Heart left ventricle (tissue), 16 donors: Measurements from ENCODE around the gene RBM34. TPM values are rescaled to one million over a fixed set of nuclear protein-coding genes. Genes with fewer than 3 reads are reported as not detected.
A peak's percentile ranks its signal among the peaks of the same experiment; 100 is the strongest.
"Not testable (repeated sequence)": the region's sequence is repeated elsewhere in the genome, so short reads cannot be mapped to it uniquely, and the experiment has no call there.

ENCODE experiments used
- ATAC-seq, 4 donors: fragments of 200-7000 bp; cut with Tn5 transposase; one replicate each; pipeline ENCODE4 v1.9.1; 2020 to 2022; ENCODE audit warnings: moderate library complexity in 4 of 4, mild to moderate bottlenecking in 3 of 4, moderate number of reproducible peaks in 1 of 4
- DNase-seq, 5 donors: peaks; one replicate each; pipeline ENCODE4 v3.0.0-alpha.2; 2020
- H3K27ac ChIP-seq, 12 donors: fragments of 200-600 bp; sonication (generic) in 4 of 12; one replicate each; pipeline versions ENCODE4 v1.5.0 to v1.8.0; 2016 to 2022; ENCODE audit warnings: mild to moderate bottlenecking in 2 of 12
- H3K27me3 ChIP-seq, 9 donors: fragments of 200-600 bp; sonication (generic) in 2 of 9; one replicate each; pipeline versions ENCODE4 v1.5.1 to v1.8.0; 2016 to 2022; ENCODE audit warnings: mild to moderate bottlenecking in 3 of 9
- H3K36me3 ChIP-seq, 9 donors: fragments of 200-600 bp; sonication (generic) in 2 of 9; one replicate each; pipeline versions ENCODE4 v1.5.0 to v1.8.0; 2018 to 2022; ENCODE audit warnings: mild to moderate bottlenecking in 2 of 9
- H3K4me1 ChIP-seq, 12 donors: fragments of 200-600 bp; sonication (generic) in 4 of 12; one replicate each; pipeline versions ENCODE4 v1.5.0 to v1.8.0; 2016 to 2022; ENCODE audit warnings: mild to moderate bottlenecking in 3 of 12
- H3K4me3 ChIP-seq, 12 donors: fragments of 200-600 bp; sonication (generic) in 4 of 12; one replicate each; pipeline versions ENCODE4 v1.5.0 to v1.8.0; 2017 to 2022; ENCODE audit warnings: mild to moderate bottlenecking in 9 of 12, moderate library complexity in 4 of 12
- H3K9me3 ChIP-seq, 12 donors: fragments of 200-600 bp; sonication (generic) in 4 of 12; one replicate each; pipeline versions ENCODE4 v1.5.0 to v1.8.0; 2016 to 2022; ENCODE audit warnings: mild to moderate bottlenecking in 1 of 12
- POLR2A ChIP-seq, 2 donors: fragments of 450-650 bp; IDR thresholded peaks; one replicate each; pipeline ENCODE4 v1.6.1; 2017; ENCODE audit warnings: antibody characterized with exemption in 2 of 2, mild to moderate bottlenecking in 2 of 2, moderate library complexity in 2 of 2
- WGBS, 4 donors: extraction: QIAGEN DNeasy Blood & Tissue Kit in 2 of 4; methylation state at CpG; one replicate each; pipeline versions ENCODE4 v1.1.5 to v1.1.7; 2013 to 2018; 5-methylcytosine and 5-hydroxymethylcytosine counted together
- intact Hi-C, 10 donors: fragments of 100-400 bp; cut with DNase I; formaldehyde crosslinking; loops; one replicate each; pipeline versions ENCODE4 v1.11.1 to v1.14.2; 2022
- polyA plus RNA-seq, 2 donors: library from polyadenylated mRNA; stranded (reverse); fragments of 200-250 nt; gene quantifications; one replicate each; pipeline ENCODE4 v1.2.3, GENCODE V29; 2013
- total RNA-seq, 9 donors: library from RNA; depleted of rRNA in 2 of 9; stranded (reverse); fragments of >200 nt in 2 of 9; fragmentation: NEBNext Ultra II Directional in 3 of 9; extraction: Animal tissue kit (Norgen Biotek cat#: 25700) in 3 of 9; gene quantifications; one replicate each; pipeline versions ENCODE4 v1.1.0 to v1.2.4, GENCODE V29; 2016 to 2023
- TF ChIP-seq, protein P1 (sequence below), 12 donors: fragments of 200-600 bp; sonication (generic) in 4 of 12; IDR thresholded peaks; one replicate each; pipeline versions ENCODE4 v1.5.0 to v1.8.0; 2018 to 2022; ENCODE audit warnings: antibody characterized with exemption in 12 of 12, mild to moderate bottlenecking in 5 of 12
- donor health status: ischemic (EF 13 %, LVEDD 7.1; RV severe dilation, severe dysfunction).
- donor health status: healthy with polysubstance abuse.
- donor health status: DM: no; HTN: yes; CAD: no.
- donor health status: DM: no; HTN: no; CAD: no.
- donor health status: ischemic (EF 25% LVEDD 6.9; RV normal size, moderate dysfunction).
- donor health status: ischemic (EF 25% LVEDD 5.7; RV mildly dilated, moderate dysfunction).
- donor health status: healthy.
- donor health status: DM: yes; HTN: yes; CAD: no.
- donor health status: ischemic (EF 35%, LVEDD 5.7; RV mildly dilated, moderate dysfunction).
- donor health status: nonischemic (EF 11% LVEDD 7.7; RV severe dilation, severe dysfunction).
- donor health status: DM: yes; HTN: yes; CAD: no.
- donor health status: PGD.
- donor health status: ischemic (EF 29% LVEDD 5.4; RV normal size, mild dysfunction).
- donor health status: nonischemic (EF 23%, LVEDD 6.1; RV moderate dilation, normal function).

Gene RBM34
- total and polyA plus RNA-seq, 11 donors: 34.2 to 97.8 (median 49.6) TPM

DNA sequence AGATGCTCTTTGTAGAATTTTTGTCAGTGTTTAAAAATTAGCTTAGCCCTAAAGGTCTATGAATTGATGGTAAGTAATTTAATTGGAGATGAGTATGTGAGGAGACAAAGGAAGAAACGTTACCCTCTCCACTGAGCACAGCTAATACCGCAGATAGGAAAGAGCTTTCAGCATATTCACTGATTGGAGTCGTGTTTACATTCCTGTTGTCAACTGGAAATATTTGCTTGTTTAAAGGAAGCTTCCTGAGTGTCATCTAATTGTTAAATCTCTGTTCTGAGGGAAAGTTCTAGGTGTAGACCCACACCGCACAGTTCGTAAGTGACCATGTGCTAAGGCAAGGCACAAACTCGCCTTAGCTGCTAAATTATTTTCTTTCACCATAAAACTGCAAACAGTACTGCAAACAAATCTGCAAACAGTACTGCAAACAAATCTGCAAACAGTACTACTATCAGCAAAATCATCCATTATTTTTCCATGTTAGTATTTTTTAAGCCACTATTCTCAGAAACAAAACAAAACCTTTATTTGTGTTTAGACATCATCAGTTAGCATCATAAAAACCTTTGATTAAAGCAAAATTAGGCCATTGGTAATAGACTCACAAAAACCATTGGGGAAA is 65.0 kb downstream of the RBM34 start:
- intact Hi-C loops: loop anchor here in 1 of 10 donors (2.0 kb wide), 1 partner anchor 609 kb away; no protein-coding TSS in a partner anchor
- DNase-seq: no peak
- no peaks in the 10 kb centered on the region for H3K27me3 ChIP-seq
- ATAC-seq: no peak
- H3K36me3 ChIP-seq: no peaks in the 10 kb centered on the region
- no peak overlapping the region for H3K27ac ChIP-seq
- peaks cover 0 to 14% (median 9%) of the 10 kb centered on the region in 12 donors for H3K4me1 ChIP-seq
- no peaks in the 10 kb centered on the region for H3K9me3 ChIP-seq
- H3K4me3 ChIP-seq: no peak overlapping the region
- TF ChIP-seq POLR2A (IDR thresholded peaks at IDR 0.05): no peak
- TF ChIP-seq, protein P1, sequence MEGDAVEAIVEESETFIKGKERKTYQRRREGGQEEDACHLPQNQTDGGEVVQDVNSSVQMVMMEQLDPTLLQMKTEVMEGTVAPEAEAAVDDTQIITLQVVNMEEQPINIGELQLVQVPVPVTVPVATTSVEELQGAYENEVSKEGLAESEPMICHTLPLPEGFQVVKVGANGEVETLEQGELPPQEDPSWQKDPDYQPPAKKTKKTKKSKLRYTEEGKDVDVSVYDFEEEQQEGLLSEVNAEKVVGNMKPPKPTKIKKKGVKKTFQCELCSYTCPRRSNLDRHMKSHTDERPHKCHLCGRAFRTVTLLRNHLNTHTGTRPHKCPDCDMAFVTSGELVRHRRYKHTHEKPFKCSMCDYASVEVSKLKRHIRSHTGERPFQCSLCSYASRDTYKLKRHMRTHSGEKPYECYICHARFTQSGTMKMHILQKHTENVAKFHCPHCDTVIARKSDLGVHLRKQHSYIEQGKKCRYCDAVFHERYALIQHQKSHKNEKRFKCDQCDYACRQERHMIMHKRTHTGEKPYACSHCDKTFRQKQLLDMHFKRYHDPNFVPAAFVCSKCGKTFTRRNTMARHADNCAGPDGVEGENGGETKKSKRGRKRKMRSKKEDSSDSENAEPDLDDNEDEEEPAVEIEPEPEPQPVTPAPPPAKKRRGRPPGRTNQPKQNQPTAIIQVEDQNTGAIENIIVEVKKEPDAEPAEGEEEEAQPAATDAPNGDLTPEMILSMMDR (IDR thresholded peaks at IDR 0.05): no peak
- 77 to 86% (median 81%) methylated on average over 6 of the region's 6 CpGs for WGBS, 4 donors

DNA sequence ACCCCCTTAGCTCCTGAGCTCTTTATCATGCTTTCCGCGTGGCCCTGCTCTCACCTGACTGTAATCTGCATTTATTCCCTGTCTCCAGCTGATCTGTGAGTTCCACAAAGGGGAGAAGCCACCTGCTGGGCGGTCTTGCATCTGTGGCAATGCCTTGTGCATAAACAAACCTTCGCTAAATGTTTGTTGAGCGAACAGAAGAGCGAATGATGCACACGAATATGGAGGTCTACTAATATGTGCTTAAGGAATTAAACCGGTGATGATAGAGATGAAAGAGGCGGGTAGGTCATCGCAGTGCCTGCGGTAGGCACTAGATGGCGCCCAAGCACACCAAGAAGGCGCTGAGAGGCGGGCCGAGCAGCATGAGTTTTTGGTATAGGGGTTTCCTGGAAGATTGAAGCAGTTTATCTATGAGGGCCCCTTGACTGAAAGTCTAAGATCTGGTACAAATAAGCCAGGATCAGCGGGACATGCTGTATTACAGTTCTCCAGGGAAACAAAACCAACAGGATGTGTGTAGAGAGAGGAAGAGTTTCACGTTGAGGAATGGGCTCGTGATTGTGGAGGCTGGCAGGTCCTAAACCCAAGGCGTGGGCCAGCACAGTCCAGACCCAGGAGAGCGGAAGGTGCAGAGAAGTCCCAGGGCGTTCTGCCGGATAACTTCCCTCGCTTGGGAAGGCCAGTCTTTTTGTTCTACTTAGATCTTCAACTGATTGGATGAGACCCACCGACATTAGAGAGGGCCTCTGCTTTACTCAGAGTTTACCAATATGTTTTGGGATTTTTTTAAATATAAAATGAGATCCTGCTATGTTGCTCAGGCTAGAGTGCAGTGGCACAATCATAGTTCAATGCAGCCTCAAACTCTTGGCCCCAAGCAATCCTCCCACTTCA is 67.1 kb downstream of the RBM34 start:
- TF ChIP-seq POLR2A (IDR thresholded peaks at IDR 0.05): no peak
- TF ChIP-seq, protein P1 (IDR thresholded peaks at IDR 0.05): peak; percentile 78 to 95 (median 87)
- intact Hi-C loops: loop anchor here in 6 of 10 donors (1.0 to 5.0 kb wide), 5 partner anchors 595 to 607 kb away; no protein-coding TSS in a partner anchor
- ATAC-seq (peak; percentile 72 to 84 (median 81)), DNase-seq (peak; percentile 66 to 86 (median 71))
- no peaks in the 10 kb centered on the region for H3K27me3 ChIP-seq
- H3K4me1 ChIP-seq: peaks cover 0 to 14% (median 9%) of the 10 kb centered on the region in 12 donors
- WGBS, 4 donors: 25 to 30% (median 27%) methylated on average over 24 of the region's 24 CpGs
- H3K4me3 ChIP-seq: peak overlapping the region in 10 of 12 donors; percentile 9 to 50 (median 34)
- H3K9me3 ChIP-seq: no peaks in the 10 kb centered on the region
- H3K27ac ChIP-seq: peak overlapping the region in 2 of 12 donors; percentile 11 to 50
- no peaks in the 10 kb centered on the region for H3K36me3 ChIP-seq

DNA sequence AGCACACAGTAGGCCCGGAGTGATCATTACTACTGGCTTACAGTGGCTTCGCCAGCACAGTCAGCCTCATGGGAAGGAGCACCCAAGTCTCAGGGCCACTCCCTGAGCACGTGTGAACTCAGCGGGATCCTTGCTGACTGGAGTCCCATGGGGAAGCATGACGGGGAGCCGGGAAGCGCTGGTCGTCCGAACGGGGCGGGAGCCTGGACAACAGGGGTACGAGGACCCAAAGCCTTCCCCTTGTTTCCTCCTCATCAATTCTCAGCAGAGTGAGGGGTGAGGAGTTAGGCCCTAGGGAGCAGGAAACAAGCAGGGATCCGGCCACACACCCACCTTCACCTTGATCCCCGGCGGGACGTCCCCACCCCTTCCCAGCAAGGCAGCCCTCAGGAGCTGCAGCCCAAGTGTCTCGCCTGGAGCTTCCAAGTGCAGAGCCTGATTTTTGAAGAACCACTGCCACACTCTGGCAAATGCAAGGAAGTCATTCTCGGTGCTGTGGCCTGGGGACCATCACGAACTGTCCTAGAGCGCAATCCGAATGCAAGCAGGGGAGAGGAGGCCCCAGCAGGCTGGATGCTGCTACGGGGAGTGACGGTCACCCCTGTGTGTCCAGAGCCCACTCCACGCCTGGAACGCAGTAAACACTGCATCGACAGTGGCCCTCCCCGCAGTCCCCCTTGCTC is 67.9 kb downstream of the RBM34 start:
- Histone ChIP-seq H3K36me3 (no peaks in the 10 kb centered on the region), H3K9me3 (no peaks in the 10 kb centered on the region), H3K27ac (peak overlapping the region in 3 of 12 donors; percentile 11 to 50 (median 15)), H3K27me3 (no peaks in the 10 kb centered on the region), H3K4me1 (peaks cover 0 to 14% (median 9%) of the 10 kb centered on the region in 12 donors), H3K4me3 (peak overlapping the region in 10 of 12 donors; percentile 9 to 50 (median 34))
- TF ChIP-seq, protein P1 (IDR thresholded peaks at IDR 0.05): peak in 2 of 12 donors; percentile 20 to 45
- TF ChIP-seq POLR2A (IDR thresholded peaks at IDR 0.05): no peak
- 20 to 32% (median 30%) methylated on average over 20 to 27 of the region's 27 CpGs for WGBS, 4 donors
- DNase-seq (peak; percentile 63 to 72 (median 69)), ATAC-seq (peak; percentile 82 to 91 (median 88))
- intact Hi-C loops: loop anchor here in 5 of 10 donors (1.0 to 5.0 kb wide), 5 partner anchors 594 to 606 kb away; no protein-coding TSS in a partner anchor

DNA sequence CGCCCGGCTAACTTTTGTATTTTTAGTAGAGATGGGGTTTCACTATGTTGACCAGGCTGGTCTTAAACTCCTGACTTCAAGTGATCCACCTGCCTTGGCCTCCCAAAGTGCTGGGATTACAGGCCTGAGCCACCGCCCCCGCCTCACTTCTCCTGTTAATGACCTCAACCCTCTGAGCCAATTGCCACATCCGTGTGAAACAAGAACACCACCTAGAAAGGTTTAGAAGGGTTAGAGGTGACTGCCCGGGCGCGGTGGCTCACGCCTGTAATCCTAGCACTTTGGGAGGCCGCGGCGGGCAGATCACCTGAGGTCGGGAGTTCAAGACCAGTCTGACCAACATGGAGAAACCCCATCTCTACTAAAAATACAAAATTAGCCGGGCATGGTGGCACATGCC is 68.6 kb downstream of the RBM34 start:
- peaks cover 0 to 14% (median 9%) of the 10 kb centered on the region in 12 donors for H3K4me1 ChIP-seq
- intact Hi-C loops: loop anchor here in 4 of 10 donors (2.0 to 5.0 kb wide), 4 partner anchors 594 to 606 kb away; no protein-coding TSS in a partner anchor
- H3K27me3 ChIP-seq, ATAC-seq, H3K36me3 ChIP-seq, H3K27ac ChIP-seq, H3K9me3 ChIP-seq, DNase-seq, H3K4me3 ChIP-seq: not testable (repeated sequence)
- 96 to 98% (median 98%) methylated on average over 13 to 14 of the region's 14 CpGs for WGBS, 4 donors

DNA sequence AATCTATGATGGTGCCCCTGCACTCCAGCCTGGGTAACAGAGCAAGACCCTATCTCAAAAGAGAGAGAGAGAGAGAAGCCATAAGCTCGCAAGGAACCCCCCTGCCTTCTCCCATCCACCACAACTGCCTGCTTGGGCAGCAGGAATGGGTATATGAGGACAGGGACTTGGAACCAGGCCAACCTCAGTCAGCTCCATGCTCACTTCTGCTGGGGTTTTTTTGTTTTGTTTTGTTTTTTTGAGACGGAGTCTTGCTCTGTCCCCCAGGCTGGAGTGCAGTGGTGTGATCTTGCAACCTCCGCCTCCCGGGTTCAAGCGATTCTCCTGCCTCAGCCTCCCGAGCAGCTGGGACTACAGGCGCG is 69.0 kb downstream of the RBM34 start:
- H3K4me1 ChIP-seq: peaks cover 0 to 14% (median 9%) of the 10 kb centered on the region in 12 donors
- H3K4me3 ChIP-seq, H3K9me3 ChIP-seq, H3K27ac ChIP-seq, H3K36me3 ChIP-seq, H3K27me3 ChIP-seq, DNase-seq, ATAC-seq: not testable (repeated sequence)
- intact Hi-C loops: loop anchor here in 4 of 10 donors (2.0 to 5.0 kb wide), 4 partner anchors 593 to 605 kb away; no protein-coding TSS in a partner anchor
- 96 to 98% (median 98%) methylated on average over 8 of the region's 8 CpGs for WGBS, 4 donors

DNA sequence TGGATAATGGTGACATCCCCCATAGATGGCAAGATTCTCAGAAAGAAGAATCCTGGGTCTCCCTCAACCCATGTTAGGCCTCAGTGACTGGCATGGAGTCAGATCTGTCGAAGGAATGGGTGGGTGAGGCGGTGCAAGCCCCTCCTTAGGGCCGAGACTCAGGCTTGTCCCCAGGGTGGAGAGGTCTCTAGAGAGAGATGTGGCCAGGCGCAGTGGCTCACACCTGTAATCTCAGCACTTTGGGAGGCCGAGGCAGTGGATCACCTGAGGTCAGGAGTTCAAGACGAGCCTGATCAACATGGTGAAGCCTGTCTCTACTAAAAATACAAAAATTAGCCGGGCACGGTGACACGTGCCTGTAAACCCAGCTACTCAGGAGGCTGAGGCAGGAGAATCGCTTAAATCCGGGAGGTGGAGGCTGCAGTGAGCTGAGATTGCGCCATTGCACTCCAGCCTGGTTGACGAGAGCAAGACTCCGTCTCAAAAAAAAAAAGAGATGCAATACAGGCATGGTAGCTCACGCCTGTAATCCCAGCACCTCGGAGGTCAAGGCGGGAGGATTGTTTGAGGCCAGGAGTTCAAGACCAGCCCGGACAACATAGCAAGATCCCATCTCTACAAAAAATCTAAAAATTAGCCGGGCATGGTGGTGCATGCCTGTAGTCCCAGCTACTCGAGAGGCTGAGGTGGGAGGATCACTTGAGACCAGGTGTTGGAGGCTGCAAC is 69.6 kb downstream of the RBM34 start:
- WGBS, 4 donors: 94 to 97% (median 96%) methylated on average over 20 of the region's 20 CpGs
- not testable (repeated sequence) for H3K36me3 ChIP-seq, H3K27ac ChIP-seq, H3K27me3 ChIP-seq, ATAC-seq, H3K9me3 ChIP-seq, DNase-seq, H3K4me3 ChIP-seq
- intact Hi-C loops: loop anchor here in 4 of 10 donors (2.0 to 5.0 kb wide), 4 partner anchors 593 to 605 kb away; no protein-coding TSS in a partner anchor
- peaks cover 0 to 14% (median 9%) of the 10 kb centered on the region in 12 donors for H3K4me1 ChIP-seq
